Measurements from ENCODE around the gene GCAT.

GCAT gene

DNA sequence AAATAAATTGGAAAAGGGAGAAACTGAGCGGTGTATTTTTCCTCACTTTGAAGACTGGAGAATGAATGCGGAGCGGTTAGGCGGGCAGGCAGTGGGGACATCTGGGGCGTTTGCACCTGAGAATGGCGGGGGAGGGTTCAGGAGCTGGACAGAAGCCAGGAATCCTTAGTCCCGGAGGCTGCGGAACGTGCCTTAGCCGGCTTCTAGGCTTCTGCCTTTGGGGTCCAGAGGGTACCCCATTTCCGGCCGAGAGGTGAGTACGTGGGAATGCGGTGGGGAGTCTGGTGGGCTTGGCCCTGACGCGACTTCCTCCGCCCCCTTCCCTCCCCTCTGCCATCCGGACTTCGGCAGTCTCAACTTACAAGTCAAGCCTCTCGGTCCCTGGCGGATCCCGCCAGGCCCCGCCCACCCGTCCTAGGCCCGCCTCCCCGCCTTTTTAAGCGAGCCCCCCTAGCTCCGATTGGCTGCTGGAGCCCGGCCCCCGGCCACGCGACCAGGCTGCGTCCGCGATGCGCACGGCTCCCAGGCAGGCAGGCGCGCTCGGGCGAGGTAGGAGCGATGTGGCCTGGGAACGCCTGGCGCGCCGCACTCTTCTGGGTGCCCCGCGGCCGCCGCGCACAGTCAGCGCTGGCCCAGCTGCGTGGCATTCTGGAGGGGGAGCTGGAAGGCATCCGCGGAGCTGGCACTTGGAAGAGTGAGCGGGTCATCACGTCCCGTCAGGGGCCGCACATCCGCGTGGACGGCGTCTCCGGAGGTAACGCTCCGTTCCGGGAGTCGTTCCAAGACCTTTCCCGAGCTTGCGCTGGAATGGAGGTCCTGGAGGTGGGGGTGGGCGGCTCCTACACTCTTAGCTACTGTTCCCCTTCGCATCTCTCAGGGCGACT, at the start of gene GCAT:
Gene GCAT (plus strand): TSS at position 525 of the 884 bp plus-strand sequence. CDS start 34 bp downstream, at position 559.
- peak; percentile 90 for FAIRE-seq

DNA sequence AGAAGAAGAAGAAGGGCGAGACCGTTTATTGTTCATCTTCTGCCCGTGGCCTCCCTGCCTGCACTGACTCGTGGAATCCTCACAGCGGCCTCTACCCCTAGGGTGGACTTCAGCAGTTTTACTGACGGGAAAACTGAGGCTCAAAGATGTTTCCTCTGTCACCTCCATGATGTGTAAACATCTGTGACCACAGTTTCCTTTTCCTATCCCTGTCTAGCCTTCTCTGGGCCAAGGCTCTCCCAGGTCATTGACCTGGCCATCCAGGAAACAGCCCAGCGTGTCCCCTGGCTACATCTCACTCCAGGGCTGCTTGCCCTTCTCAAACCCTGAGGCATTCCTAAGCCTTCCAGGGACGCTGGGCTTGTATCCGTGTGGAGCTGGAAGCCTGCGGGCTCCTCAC, 49.0 kb upstream of the GCAT start:
- no peak for FAIRE-seq

DNA sequence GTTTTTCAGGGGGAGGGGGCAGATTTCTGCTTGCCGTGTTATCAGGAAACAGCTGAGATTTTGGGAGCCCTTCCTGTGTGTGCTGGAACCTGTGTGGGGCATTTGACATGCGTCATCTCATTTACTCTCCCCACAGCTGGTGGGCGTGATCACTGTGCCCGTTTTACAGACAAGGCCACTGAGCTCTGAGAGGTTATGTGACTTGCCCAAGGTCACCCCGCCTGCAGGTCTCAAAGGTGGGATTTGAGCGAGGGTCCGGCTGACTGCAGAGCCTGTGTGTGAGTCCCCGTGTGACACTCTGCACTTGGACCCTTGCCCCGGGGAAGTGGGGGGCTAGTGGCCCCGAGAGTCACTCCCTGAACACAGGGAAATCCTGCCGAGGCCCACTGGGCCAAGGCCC, 48.5 kb upstream of the GCAT start:
- FAIRE-seq = no peak

DNA sequence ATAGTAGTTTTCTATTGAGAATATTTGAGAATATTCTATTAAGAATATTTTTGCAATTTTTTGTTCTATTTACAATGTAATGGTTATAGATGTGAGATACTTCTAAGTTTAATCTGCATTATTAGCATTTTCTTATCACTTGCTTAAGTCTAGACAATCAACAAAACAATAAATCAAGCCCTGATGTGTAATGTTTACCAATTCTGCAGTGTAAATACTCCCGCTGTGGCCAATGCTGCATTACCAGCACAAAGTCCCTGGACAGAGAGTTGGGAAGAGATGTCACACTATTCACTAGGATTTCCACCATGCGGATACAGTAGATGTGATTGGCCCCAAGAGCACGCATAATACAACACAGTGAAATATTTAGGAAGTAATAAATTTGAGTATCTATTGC, 47.6 kb upstream of the GCAT start:
- FAIRE-seq = no peak

DNA sequence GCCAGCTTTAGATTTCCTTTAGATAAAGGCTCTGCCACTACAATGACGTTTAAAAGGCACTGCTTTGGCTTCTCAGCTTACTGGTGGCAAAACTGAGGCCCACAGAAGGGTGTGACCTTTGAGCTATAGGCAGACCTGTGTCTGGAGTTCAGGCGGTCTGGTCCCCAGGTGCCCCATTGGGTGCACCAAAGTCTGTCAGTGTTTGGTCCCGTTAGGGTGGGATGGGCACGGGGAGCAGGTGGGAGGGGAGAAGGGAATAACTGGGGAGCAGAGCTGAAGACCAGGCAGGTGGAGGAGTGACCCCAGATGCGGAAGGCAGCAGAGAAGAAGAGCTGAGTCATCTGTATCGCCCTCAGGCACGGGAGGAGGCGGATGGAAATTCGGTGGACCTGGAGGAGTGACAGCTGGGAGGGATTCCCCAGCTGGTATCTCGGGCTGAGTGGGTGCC, 45.3 kb upstream of the GCAT start:
- FAIRE-seq = no peak

DNA sequence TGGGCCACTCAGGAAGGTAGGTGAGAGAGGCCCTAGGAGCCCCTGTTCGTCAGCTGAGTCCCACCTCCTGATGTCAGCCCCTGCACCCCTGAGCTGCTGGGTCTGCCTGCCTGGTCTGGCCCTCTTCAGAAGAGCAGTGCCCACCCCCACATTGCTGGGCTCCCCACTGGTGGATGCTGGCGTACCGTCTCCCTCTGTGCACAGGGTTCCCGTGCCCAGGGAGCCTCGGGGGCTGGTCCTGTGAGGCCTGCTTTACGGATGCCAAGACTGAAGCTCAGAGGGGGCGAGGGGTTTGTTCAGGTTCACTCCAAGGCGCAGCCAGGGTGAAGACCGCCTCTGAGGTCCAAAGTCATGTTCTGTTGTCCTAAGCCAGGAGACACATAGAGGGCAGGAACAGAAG, 44.7 kb upstream of the GCAT start:
- FAIRE-seq = no peak

DNA sequence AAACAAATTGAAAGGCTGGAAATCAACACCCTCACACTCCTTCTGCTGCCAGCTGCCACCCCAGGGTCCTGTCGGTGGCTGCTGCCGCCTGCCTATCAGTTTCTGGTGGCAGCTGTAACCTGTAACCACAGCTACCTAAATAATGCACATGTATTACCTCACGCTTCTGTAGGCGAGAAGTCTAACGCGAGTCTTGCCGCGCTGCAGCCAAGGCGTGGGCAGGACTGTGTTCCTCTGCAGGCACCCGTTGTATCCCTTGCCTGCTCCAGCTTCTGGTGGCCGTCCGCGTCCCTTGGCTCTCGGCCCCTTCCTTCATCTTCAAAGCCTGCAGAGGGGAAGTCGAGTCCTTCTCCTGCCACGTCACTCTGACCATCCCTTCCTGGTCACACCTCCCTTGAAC, 44.1 kb upstream of the GCAT start:
- FAIRE-seq = no peak

DNA sequence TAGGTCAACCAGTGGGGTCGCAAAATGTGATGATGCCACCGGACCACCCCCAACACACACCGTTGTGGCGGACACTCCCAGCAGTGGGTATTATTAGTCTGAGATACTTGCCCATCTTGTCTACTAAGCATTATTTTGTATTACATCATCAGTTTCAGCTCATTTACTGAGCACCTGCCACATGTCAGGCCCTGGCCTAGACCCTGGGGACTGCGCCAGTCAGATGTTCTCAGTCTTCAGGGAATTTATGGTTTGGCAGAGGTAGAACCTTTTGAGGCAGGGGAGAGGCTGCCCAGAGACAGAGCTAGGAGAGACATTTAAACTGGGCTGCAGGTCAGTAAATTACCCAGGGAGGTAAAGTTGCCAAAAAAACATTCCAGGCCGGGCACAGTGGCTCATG, 43.1 kb upstream of the GCAT start:
- no peak for FAIRE-seq

DNA sequence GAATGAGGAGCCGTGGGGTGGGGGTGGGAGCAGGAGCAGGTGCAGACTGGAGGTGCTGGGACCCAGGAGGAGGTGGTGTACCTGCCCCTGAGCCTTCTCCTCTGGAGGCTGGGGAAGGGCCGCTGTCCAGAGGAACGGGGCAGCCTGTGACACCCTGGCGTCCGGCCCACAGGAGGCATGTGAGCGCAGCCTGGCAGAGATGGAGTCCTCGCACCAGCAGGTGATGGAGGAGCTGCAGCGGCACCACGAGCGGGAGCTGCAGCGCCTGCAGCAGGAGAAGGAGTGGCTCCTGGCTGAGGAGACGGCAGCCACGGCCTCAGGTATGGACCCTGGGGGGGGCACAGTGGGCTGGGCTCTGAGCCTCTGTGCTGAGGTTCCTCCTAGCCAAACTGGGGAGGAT, 42.2 kb upstream of the GCAT start:
- FAIRE-seq = no peak

DNA sequence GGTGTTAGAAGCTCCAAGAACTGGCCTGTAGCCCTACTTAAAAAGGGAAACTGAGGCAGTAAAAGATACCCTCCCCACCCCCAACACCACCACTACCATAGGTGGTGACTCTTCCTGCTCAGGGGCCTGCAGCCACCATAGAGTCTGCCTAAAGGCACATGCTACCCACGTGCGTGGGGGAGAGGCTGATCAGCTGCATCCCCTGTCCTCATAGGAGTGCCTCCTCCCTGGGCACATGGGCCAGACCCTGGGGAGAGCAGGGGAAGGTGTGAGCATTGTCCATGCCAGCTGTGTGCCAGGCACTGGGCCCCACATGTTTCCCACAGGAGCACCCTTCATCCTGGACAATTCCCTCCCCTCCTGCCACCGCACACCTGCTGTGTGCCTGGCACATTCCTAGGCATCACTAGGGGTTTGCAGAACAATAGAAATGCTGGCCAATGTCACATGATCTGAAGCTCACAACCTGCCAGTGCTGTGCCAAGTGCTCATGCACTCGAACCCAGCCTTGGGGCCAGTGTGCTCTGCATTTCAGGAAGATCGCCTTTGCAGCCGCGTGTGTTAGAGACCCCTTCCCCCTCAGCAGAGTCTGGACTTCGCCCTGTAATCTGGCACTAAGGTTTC, 41.7 kb upstream of the GCAT start:
- FAIRE-seq = no peak

DNA sequence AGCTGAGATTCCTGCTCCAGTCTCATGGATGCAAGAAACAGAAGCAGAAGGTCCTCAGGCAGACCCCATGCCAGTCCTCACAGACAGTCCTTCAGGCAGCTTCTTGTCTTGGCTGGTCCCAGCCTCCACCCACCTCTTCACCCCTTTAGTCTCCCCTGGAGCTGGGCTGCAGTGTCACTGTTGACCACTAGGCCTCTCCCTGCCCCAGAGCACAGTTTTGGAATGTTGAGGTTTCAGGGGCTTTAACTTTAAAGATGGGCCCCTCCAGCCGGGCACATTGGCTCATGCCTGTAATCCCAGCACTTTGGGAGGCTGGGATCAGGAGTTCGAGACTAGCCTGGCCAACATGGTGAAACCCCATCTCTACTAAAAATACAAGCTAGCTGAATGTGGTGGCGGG, 39.5 kb upstream of the GCAT start:
- no peak for FAIRE-seq

DNA sequence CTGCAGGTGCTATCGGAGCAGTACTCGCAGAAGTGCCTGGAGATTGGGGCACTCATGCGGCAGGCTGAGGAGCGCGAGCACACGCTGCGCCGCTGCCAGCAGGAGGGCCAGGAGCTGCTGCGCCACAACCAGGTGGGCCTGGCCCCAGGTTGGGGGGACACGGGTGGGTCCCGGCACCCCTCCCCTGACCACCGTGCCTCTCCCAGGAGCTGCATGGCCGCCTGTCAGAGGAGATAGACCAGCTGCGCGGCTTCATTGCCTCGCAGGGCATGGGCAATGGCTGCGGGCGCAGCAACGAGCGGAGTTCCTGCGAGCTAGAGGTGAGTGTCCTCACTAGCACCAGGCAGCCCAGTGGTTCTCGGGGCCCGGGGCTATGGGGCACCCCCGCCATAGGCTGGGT, 38.7 kb upstream of the GCAT start:
- FAIRE-seq = no peak

DNA sequence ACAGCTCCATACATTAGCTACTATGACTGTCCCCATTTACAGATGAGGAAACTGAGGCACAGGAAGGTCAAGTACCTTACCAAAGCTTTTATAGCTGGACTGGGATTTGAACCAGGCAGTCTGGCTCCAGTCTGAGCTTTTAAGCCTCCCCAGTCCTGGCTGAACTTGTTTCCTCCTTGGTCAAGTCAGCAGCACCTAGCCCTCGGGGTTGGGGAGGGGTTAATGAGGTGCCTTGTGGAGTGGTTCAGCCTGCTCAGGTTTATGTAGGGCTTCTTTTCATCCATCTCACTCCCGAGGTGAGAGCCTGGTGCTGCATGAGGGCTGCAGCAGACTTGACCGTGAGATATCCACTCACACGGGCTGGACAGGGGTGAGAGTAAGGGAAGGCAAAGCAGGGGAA, 36.7 kb upstream of the GCAT start:
- no peak for FAIRE-seq

DNA sequence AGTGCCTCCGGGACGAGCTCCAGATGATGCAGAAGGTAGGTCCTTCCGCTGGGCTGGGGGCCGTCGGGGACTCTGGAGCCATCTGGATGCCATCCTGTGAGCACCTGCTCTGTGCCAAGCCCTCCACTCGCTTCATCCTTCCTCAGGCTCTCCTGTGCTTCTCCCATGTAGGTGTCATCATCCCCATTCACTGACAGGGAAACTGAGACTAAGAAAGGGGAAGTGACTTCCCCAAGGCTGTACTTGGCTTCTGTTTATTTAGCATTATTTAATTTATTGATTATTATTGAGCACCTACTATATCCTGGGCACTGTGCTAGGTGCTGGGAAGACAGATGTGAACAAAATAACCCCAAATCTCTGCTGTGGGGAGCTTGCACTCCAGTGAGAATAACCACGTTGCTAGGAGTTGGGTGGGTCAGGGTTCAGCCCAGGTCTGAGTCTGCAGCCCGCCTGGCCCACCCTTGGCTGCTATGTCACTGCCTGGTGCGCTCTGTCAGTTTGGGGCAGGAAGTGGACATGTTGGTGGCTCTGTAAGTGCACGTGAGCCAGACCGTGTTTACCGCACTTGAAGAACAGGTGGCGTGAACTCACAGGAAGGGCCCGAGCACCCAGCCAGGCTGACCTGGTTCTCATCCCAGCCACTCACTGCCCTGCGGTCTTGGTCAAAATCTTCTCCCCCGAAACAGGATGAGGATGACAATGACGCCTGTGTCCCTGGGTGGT, 35.9 kb upstream of the GCAT start:
- FAIRE-seq = no peak

DNA sequence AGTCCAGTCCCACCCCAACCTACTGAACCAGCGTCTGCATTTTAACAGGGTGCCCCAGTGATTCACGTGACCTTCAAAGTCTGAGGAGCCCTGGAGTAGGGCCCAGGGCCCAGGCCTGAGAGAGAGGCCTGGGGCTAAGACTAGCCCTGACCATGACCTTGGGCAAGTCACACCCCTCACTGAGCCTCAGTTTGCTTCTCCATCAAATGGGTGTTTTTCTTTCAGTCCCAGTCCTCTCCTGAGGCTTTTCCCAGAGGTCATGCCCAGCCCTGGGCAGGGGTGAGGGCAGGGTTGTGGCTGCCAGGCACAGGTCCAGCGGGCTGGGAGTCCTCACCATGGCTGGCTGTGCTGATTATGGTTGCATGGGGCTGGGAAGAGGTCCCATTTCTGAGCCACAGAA, 33.0 kb upstream of the GCAT start:
- FAIRE-seq = no peak

DNA sequence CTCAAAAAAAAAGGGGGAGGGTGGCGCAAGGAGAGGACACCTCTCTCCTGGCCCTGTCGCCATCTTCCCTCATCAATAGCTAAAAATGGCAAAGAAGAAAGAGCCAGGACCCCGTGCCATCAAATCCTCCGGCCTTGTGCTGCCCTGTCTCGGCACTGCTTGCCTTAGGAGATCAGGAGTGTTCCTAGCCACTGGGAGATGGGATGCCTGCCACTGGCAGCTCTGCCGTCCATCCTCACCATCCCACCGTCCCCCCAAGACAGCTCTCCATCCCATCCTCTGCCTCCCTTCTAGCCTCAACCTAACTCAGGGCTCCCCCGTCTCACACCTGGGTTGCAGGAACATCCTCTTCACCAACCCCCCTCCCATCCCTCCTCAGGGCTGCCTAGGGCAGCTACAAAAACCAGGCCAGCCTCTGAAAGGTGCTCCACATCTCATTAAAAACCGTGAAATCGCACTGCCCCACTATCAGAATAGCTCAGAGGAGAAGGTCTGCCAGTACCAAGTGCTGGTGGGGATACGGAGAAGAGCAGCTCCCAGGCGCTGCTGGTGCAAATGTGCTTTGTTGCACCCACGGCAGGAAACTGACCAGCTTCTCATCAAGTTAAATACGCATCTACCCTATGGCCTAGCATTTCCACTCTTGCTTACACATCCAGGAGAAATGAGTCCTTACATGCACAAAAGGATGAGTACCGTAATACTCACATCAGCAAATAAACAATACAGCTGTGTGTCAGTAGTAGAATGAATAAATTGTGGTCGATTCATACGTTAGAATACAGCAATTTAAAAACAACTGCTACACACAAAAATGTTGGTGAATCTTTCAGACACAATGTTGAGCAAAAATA, 31.7 kb upstream of the GCAT start:
- FAIRE-seq = no peak

DNA sequence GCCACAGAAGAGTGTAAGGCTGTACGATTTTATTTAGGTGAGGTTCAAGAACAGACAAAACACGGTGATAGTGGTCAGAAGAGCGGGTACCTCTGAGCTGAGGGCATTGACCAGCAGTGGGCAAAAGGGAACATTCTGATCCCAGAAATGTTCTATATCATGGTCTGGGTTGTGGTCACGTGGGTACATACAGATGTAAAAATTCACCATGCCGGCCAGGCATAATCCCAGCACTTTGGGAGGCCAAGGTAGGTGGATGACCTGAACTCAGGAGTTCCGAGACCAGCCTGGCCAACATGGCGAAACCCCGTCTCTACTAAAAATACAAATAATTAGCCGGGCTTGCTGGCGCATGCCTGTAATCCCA, 31.1 kb upstream of the GCAT start:
- FAIRE-seq = no peak

DNA sequence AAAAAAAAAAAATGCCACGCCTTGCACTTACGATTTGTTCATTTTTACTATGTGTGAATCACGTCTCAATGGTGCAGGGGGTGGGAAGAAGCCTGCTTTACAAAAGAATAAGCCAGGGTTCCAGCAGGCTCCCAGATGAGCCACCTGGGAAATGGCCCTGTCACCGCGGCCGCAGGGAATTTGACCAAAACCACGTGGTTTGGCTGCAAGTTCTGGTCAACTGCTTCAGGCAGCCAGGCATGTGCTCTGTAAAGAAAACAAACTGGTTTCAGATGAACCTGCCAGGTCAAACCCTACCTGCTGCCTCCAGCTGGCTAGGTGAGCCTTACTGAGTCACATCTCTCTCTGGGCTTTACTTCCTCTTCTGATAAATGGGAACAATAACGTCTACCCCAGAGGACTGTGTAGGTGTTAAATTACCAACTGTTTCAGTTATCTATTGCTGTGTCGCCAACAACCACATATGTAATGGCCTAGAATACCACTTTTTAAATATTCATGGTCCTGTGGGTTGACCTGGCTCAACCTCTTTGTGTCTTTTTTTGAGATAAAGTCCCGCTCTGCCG, 30.5 kb upstream of the GCAT start:
- no peak for FAIRE-seq

DNA sequence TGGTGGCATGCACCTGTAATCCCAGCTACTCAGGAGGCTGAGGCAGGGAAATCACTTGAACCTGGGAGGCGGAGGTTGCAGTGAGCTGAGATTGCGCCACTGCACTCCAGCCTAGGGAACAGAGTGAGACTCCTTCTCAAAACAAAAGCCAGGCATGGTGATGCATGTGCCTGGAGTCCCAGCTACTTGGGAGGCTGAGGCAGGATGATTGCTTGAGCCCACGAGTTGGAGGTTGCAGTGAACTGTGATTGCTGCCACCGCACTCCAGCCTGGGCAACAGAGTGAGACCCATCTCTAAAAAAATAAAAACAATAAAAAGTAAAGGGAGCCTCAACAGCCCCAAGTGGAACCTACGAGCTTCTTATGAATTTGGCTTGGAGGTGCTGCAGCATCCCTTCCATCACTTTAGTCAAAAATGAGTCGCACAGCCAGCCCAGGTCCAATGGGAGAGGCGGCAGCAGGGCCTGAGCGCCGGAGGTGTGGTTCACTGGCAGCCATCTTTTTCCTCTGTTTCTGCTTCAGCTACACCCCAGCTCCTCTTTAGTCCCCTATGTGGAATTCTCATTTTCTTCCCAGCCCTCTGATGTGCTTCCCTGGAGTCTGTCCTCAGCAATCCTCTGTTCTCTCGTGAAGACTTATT, 29.2 kb upstream of the GCAT start:
- no peak for FAIRE-seq

DNA sequence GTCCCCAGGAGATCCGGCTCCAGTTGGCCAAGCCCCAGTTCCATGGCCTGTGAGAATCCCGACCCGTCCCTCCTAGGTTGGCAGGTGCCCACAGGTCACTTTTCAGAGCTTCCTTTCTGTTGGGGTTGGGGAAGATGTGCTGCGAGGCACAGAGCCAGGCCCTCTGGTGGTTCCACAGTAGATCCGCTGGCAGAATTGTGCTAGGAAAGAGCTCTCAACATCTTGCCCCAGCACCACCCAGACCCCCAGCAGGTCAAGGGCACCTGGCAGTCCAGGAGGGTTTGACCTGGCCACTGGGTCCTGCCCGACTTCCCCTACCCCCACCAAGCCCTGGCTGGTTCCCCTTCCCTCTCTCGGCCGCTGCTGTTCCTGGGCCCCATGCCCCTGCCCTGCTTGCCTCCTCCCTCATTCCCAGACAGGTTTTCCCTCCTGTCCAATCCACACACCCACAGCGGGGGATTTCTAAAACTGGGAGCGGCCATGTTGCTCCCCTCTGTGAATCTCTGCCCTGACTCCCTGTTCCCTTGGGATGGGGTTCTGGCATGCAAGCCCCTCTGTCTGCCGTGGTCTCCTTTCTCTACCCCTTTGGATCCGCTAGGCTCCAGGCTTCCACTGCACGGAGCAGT, 26.2 kb upstream of the GCAT start:
- FAIRE-seq = no peak

DNA sequence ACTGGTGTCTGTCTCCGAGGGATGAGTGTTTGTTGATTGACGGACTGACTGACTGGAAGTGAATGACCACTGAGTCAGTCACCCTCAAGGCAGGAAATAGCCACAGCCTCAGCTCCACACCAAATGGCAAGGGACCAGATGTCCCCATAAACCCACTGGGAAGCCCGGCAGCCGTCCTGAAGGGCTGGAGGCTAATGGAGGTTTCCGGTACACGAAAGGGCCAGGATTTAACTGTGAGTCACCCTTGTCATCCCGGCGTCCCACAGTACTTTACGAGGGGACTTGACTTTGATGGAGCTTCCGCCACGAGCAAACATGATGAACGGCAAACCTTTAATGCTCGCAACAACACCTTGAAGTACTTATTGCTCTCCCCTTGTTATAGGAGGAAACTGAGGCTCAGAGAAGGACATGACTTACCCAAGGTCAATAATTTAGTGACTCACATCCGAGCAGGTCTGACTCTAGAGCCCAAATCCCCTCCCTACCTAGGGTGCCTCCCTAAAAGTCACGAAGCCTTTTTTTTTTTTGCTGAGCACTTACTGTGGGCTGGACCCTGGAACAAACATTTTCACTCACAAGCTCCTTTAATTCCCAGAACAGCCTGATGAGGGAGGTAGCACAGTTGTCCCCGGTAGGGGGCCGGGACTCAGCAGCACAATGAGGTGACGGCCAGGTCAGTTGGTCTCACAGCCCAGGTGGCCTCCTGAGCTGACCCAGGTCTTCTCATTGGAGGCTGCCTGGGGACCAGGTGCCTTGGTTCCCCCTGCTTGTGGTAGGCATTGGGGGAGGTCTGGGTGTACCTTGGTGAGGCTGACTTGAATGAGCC, 25.2 kb upstream of the GCAT start:
- FAIRE-seq = no peak

Measured in G401.6 (cell line).